Uterus (tissue), 2 donors: ENCODE measurements around the gene RNASE8.

ENCODE experiments used
- POLR2A ChIP-seq, 2 donors: fragments of 450-650 bp; IDR thresholded peaks; one replicate each; pipeline ENCODE4 v1.6.1; 2016; ENCODE audit warnings: antibody characterized with exemption in 2 of 2, mild to moderate bottlenecking in 1 of 2, moderate library complexity in 1 of 2
- TF ChIP-seq, protein P1 (sequence below), 4 experiments: fragments of 200-600 bp in 2 of 4; fragments of 450-650 bp in 2 of 4; sonication (generic) in 2 of 4; IDR thresholded peaks; one replicate each; pipeline ENCODE4 v1.5.1; 2016 to 2019; ENCODE audit warnings: antibody characterized with exemption in 4 of 4, mild to moderate bottlenecking in 2 of 4, moderate library complexity in 1 of 4

DNA sequence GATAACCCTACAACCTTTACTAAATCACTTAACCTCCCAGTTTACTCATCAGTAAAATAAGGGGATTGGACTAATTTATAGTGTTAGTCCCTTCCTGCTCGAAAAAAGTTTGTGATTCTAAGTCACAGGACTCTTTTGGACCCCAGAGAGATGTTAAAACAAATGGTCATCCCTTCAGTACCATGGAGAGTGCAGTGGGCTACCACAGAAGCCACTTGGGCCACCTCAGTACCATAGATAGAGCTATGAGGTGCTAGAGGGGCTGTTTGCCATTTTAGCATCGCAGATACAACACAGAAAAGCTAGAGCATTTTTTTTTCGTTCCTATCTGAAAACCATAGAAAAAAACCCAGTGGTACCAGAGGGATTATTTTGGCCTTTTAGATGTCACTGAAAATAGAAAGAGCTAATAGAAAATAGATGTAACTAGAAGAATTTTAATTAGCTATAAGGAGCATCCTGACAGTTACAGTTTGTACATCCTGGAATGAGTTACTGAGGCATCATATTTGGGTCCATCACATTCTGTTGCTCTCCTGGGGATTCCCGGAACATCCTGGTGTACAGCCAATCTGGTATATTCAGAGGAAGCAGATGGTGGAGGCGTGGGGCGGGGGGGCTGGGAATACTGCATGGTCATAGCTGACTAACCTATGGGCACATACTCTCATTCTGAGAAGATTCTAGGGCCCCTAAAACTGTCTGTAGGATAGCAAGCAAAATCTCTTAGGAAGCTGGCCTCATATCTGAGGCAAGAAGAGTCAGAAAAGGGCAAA, 38.0 kb downstream of the RNASE8 start:
- no peak for TF ChIP-seq POLR2A (IDR thresholded peaks at IDR 0.05)
- TF ChIP-seq, protein P1, sequence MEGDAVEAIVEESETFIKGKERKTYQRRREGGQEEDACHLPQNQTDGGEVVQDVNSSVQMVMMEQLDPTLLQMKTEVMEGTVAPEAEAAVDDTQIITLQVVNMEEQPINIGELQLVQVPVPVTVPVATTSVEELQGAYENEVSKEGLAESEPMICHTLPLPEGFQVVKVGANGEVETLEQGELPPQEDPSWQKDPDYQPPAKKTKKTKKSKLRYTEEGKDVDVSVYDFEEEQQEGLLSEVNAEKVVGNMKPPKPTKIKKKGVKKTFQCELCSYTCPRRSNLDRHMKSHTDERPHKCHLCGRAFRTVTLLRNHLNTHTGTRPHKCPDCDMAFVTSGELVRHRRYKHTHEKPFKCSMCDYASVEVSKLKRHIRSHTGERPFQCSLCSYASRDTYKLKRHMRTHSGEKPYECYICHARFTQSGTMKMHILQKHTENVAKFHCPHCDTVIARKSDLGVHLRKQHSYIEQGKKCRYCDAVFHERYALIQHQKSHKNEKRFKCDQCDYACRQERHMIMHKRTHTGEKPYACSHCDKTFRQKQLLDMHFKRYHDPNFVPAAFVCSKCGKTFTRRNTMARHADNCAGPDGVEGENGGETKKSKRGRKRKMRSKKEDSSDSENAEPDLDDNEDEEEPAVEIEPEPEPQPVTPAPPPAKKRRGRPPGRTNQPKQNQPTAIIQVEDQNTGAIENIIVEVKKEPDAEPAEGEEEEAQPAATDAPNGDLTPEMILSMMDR (IDR thresholded peaks at IDR 0.05): no peak
